ENCODE results near the gene APOL6. TPM values are rescaled to one million over a fixed set of nuclear protein-coding genes. Genes with fewer than 3 reads are reported as not detected.
A peak's percentile ranks its signal among the peaks of the same experiment; 100 is the strongest.

The APOL6 gene
- total and polyA plus RNA-seq, 2 of the 4 experiments (the other 2 are of a cell fraction): 1.2 to 7.2 TPM

GRCh38 chr22:35620624-35621251 lies 27.5 kb upstream of the APOL6 start:
- POLR2A ChIA-PET (ENCODE audit: unreplicated experiment): no interaction called here
- TF ChIP-seq, protein P1, sequence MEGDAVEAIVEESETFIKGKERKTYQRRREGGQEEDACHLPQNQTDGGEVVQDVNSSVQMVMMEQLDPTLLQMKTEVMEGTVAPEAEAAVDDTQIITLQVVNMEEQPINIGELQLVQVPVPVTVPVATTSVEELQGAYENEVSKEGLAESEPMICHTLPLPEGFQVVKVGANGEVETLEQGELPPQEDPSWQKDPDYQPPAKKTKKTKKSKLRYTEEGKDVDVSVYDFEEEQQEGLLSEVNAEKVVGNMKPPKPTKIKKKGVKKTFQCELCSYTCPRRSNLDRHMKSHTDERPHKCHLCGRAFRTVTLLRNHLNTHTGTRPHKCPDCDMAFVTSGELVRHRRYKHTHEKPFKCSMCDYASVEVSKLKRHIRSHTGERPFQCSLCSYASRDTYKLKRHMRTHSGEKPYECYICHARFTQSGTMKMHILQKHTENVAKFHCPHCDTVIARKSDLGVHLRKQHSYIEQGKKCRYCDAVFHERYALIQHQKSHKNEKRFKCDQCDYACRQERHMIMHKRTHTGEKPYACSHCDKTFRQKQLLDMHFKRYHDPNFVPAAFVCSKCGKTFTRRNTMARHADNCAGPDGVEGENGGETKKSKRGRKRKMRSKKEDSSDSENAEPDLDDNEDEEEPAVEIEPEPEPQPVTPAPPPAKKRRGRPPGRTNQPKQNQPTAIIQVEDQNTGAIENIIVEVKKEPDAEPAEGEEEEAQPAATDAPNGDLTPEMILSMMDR (conservative IDR thresholded peaks at IDR 0.05; ENCODE audit: low read depth, low read length): no peak
- no peak for TF ChIP-seq BHLHE40 (IDR thresholded peaks at IDR 0.05; ENCODE audit: low read depth, low read length)
- TF ChIP-seq, protein P2, sequence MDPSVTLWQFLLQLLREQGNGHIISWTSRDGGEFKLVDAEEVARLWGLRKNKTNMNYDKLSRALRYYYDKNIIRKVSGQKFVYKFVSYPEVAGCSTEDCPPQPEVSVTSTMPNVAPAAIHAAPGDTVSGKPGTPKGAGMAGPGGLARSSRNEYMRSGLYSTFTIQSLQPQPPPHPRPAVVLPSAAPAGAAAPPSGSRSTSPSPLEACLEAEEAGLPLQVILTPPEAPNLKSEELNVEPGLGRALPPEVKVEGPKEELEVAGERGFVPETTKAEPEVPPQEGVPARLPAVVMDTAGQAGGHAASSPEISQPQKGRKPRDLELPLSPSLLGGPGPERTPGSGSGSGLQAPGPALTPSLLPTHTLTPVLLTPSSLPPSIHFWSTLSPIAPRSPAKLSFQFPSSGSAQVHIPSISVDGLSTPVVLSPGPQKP (IDR thresholded peaks at IDR 0.05; ENCODE audit: borderline replicate concordance, low read depth, low read length): no peak
- no peak for TF ChIP-seq CHD1 (IDR thresholded peaks at IDR 0.05; ENCODE audit: low read depth, low read length)
- no peak for TF ChIP-seq SMC3 (IDR thresholded peaks at IDR 0.05; ENCODE audit: low read depth, low read length)
- no peak for TF ChIP-seq MXI1 (IDR thresholded peaks at IDR 0.05; ENCODE audit: borderline replicate concordance, low read depth, low read length)
- TF ChIP-seq MAZ (IDR thresholded peaks at IDR 0.05; ENCODE audit: borderline replicate concordance, low read depth, low read length): no peak
- TF ChIP-seq CEBPB (IDR thresholded peaks at IDR 0.05; ENCODE audit: low read depth, low read length): no peak
- no peak for TF ChIP-seq NFE2L2 (IDR thresholded peaks at IDR 0.05; ENCODE audit: low read depth, low read length)
- intact Hi-C loops (cut with micrococcal nuclease) (no loop called here), in situ Hi-C loops (cut with MboI; ENCODE audit: low sequenced_read_pairs) (loop anchor here (10.0 kb wide), 1 partner anchor 504 kb away; no protein-coding TSS in a partner anchor), dilution Hi-C loops (cut with HindIII; ENCODE audit: low sequenced_read_pairs, unreplicated experiment) (no loop called here)
- Histone ChIP-seq H2AK5ac (ENCODE audit: low read depth, low read length) (no peak overlapping the region), H3K9me3 (ENCODE audit: control insufficient read depth, insufficient read depth, low read length) (no peaks in the 10 kb centered on the region), H2BK15ac (ENCODE audit: low read depth, low read length) (no peak overlapping the region), H4K8ac (ENCODE audit: low read depth in 2 of 2, low read length in 2 of 2) (no peak overlapping the region), H4K91ac (ENCODE audit: insufficient read depth, low read depth, low read length) (no peak overlapping the region), H3K23ac (ENCODE audit: low read depth, low read length) (no peak overlapping the region), H3K4me1 (ENCODE audit: control insufficient read depth, insufficient read depth, low read length) (peaks cover 2% of the 10 kb centered on the region; the same call in 1 of the 2 replicates), H4K20me1 (ENCODE audit: insufficient read depth, low read length) (no peaks in the 10 kb centered on the region), H4K5ac (ENCODE audit: low read depth, low read length) (no peak overlapping the region), H3K27ac (ENCODE audit: insufficient read depth, low read length) (no peak overlapping the region), H2AFZ (replicated peaks; ENCODE audit: low read length, poor library complexity) (no peak overlapping the region), H2AK9ac (replicated peaks; ENCODE audit: low read depth, low read length, poor library complexity) (no peak overlapping the region), H3K9ac (ENCODE audit: low read depth, low read length) (no peak overlapping the region), H3K4me2 (ENCODE audit: low read depth, low read length) (no peak overlapping the region), H3K36me3 (ENCODE audit: control insufficient read depth, insufficient read depth, low read length) (no peaks in the 10 kb centered on the region), H3K79me1 (ENCODE audit: low read depth in 1 of 2, low read length in 2 of 2) (no peaks in the 10 kb centered on the region), H3K4ac (ENCODE audit: low read depth, low read length) (no peak overlapping the region), H3K9me1 (ENCODE audit: insufficient read depth, low read length) (no peaks in the 10 kb centered on the region; the same call in 1 of the 2 replicates), H3K14ac (replicated peaks; ENCODE audit: low read depth, low read length) (no peak overlapping the region), H3K56ac (ENCODE audit: extremely low read depth, insufficient read depth, low read length) (no peak overlapping the region), H3K4me3 (ENCODE audit: insufficient read depth, low read depth, low read length) (no peak overlapping the region), H2BK5ac (ENCODE audit: low read depth, low read length, poor library complexity, severe bottlenecking) (no peak overlapping the region), H3K18ac (ENCODE audit: low read depth, low read length) (no peak overlapping the region), H2BK20ac (ENCODE audit: low read depth, low read length) (no peak overlapping the region), H2BK120ac (ENCODE audit: low read depth, low read length) (no peak overlapping the region), H3K27me3 (ENCODE audit: control insufficient read depth, insufficient read depth, low read length) (peaks cover 15% of the 10 kb centered on the region)
- peak; percentile 36 for DNase-seq
- BruUV-seq (replicated peaks): no TSS peak
- ATAC-seq (ENCODE audit: low read depth): no peak
- CTCF ChIA-PET: interaction anchor here (1.1 to 1.7 kb wide), 2 partner anchors 19 to 190 kb away, joined by 3 to 6 read pairs; no protein-coding TSS in a partner anchor
- 100% methylated on average over 1 of the region's 15 CpGs; no CpG with 5 or more reads in 1 of the 2 experiments for WGBS, 2 experiments (ENCODE audit: extremely low coverage in 2 of 2, insufficient read length in 1 of 2)
